Thyroid gland (tissue), 4 donors: ENCODE measurements around the gene TERC.

Source experiments
- CTCF ChIP-seq, 6 experiments: fragments of 200-600 bp in 3 of 6; fragments of 450-650 bp in 3 of 6; sonication (generic) in 3 of 6; IDR thresholded peaks; one replicate each; pipeline ENCODE4 v1.5.1; 2016 to 2019; ENCODE audit warnings: antibody characterized with exemption in 6 of 6, mild to moderate bottlenecking in 2 of 6, inconsistent platforms in 1 of 6, moderate library complexity in 1 of 6
- POLR2A ChIP-seq, 2 donors: fragments of 450-650 bp; IDR thresholded peaks; one replicate each; pipeline ENCODE4 v1.6.1; 2017; ENCODE audit warnings: antibody characterized with exemption in 2 of 2, mild to moderate bottlenecking in 2 of 2, moderate library complexity in 1 of 2

DNA sequence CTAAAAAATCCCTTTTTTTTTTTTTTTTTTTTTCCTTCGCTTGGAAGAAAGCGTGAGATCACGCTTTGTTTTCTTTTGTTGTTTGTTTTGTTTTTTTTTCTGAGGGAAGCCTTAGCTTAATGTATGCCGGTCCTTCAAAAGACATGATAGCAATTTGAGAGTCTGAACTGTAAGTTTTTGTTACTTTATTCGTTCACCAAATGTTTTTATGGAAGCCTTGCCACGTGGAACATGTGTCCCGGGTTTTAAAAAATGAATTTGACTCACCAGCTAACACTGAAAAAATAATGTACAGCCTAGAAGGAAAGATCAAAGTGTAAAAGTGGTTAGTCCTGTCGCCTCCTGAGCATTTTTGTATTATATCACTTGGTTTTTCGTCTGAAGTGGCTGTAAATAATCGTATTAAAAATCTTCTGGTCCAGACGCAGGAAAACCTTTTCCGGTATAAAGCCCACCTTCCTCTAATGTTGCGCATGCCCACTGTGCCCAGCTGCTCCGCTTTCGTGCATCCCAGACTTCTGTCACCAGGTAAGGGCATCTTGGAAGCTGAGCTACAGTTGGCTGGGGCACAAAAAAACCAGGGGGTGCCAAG, 7.5 kb upstream of the TERC start:
- no peak for TF ChIP-seq CTCF (IDR thresholded peaks at IDR 0.05)
- no peak for TF ChIP-seq POLR2A (IDR thresholded peaks at IDR 0.05)
